CD14-positive monocyte (primary cell): ENCODE measurements around the gene DLGAP5. TPM values are rescaled to one million over a fixed set of nuclear protein-coding genes. Genes with fewer than 3 reads are reported as not detected.
A peak's percentile ranks its signal among the peaks of the same experiment; 100 is the strongest.

ENCODE experiments used
- DNase-seq, 3 donors: peaks; one replicate each; pipeline ENCODE4 v3.0.0-alpha.2; 2011 to 2022
- H2AFZ ChIP-seq: 2 replicates; pipeline ENCODE4 v1.6.0; 2012; ENCODE audit warnings: mild to moderate bottlenecking, low read depth, low read length, inconsistent platforms; ENCODE audit not compliant: insufficient read depth, poor library complexity, severe bottlenecking
- H3K27ac ChIP-seq, 2 donors: 1 replicate in 1 of 2; 2 replicates in 1 of 2; pipeline ENCODE4 v1.5.1; 2012 to 2013; ENCODE audit warnings: low read length in 2 of 2, control low read depth in 1 of 2, inconsistent platforms in 1 of 2, low read depth in 1 of 2, mild to moderate bottlenecking in 1 of 2
- H3K27me3 ChIP-seq, 2 donors: one replicate each; pipeline versions ENCODE4 v1.6.0 to v1.6.1; 2011 to 2013; ENCODE audit warnings: low read length in 2 of 2; ENCODE audit not compliant: control insufficient read depth in 2 of 2, insufficient read depth in 2 of 2
- H3K36me3 ChIP-seq, 2 donors: replicated peaks in 1 of 2; 1 replicate in 1 of 2; 2 replicates in 1 of 2; pipeline versions ENCODE4 v1.5.1 to v1.6.1; 2012 to 2013; ENCODE audit warnings: low read length in 2 of 2, control low read depth in 1 of 2, inconsistent platforms in 1 of 2, mild to moderate bottlenecking in 1 of 2; ENCODE audit not compliant: insufficient read depth in 2 of 2, control insufficient read depth in 1 of 2
- H3K4me1 ChIP-seq, 2 donors: 1 replicate in 1 of 2; 2 replicates in 1 of 2; pipeline versions ENCODE4 v1.5.1 to v1.6.1; 2012 to 2013; ENCODE audit warnings: low read length in 2 of 2, control low read depth in 1 of 2, inconsistent platforms in 1 of 2, mild to moderate bottlenecking in 1 of 2, moderate library complexity in 1 of 2; ENCODE audit not compliant: insufficient read depth in 2 of 2, control insufficient read depth in 1 of 2
- H3K4me2 ChIP-seq: replicated peaks from 2 replicates; pipeline ENCODE3; 2012; ENCODE audit warnings: low read length, moderate library complexity, mild to moderate bottlenecking; ENCODE audit not compliant: poor library complexity, severe bottlenecking; ENCODE audit errors: extremely low read depth
- H3K4me3 ChIP-seq, 3 experiments: fragments of 200-600 bp in 1 of 3; sonication (generic) in 1 of 3; replicated peaks in 1 of 3; 1 replicate in 2 of 3; 2 replicates in 1 of 3; pipeline ENCODE4 v1.5.1; 2011 to 2013; ENCODE audit warnings: low read length in 3 of 3, mild to moderate bottlenecking in 3 of 3, control low read depth in 2 of 3, low read depth in 2 of 3, inconsistent platforms in 1 of 3, moderate library complexity in 1 of 3
- H3K79me2 ChIP-seq: 2 replicates; pipeline ENCODE4 v1.6.0; 2012; ENCODE audit warnings: mild to moderate bottlenecking, control low read depth, inconsistent platforms, low read length, moderate library complexity; ENCODE audit not compliant: insufficient read depth
- H3K9ac ChIP-seq: 2 replicates; pipeline ENCODE4 v1.6.0; 2017; ENCODE audit warnings: low read length, mild to moderate bottlenecking; ENCODE audit not compliant: insufficient read depth, poor library complexity, severe bottlenecking
- H3K9me3 ChIP-seq, 2 donors: replicated peaks in 1 of 2; 1 replicate in 1 of 2; 2 replicates in 1 of 2; pipeline versions ENCODE4 v1.5.1 to v1.6.1; 2012 to 2013; ENCODE audit warnings: low read length in 2 of 2, control low read depth in 1 of 2; ENCODE audit not compliant: control insufficient read depth in 1 of 2, insufficient read depth in 1 of 2
- H4K20me1 ChIP-seq: 2 replicates; pipeline ENCODE4 v1.6.0; 2012; ENCODE audit warnings: mild to moderate bottlenecking, low read length, control low read depth, moderate library complexity; ENCODE audit not compliant: insufficient read depth
- H3K27ac Mint-ChIP-seq, 7 donors: one replicate each; pipeline ENCODE4 v1.8.0; 2020; ENCODE audit warnings: mild to moderate bottlenecking in 7 of 7, mixed read lengths in 7 of 7, moderate library complexity in 6 of 7, inconsistent platforms in 2 of 7
- H3K27me3 Mint-ChIP-seq, 3 donors: one replicate each; pipeline ENCODE4 v1.8.0; 2021 to 2022; ENCODE audit warnings: low read depth in 3 of 3, mild to moderate bottlenecking in 3 of 3, mixed read lengths in 3 of 3, moderate library complexity in 3 of 3, inconsistent platforms in 1 of 3
- H3K36me3 Mint-ChIP-seq, 2 donors: one replicate each; pipeline ENCODE4 v1.8.0; 2020; ENCODE audit warnings: mixed read lengths in 2 of 2, inconsistent platforms in 1 of 2, mild to moderate bottlenecking in 1 of 2
- H3K4me1 Mint-ChIP-seq: one replicate; pipeline ENCODE4 v1.8.0; 2020; ENCODE audit warnings: mild to moderate bottlenecking, mixed read lengths
- H3K4me3 Mint-ChIP-seq, 2 donors: one replicate each; pipeline ENCODE4 v1.8.0; 2020; ENCODE audit warnings: mild to moderate bottlenecking in 2 of 2, mixed read lengths in 2 of 2, moderate library complexity in 1 of 2
- H3K9me3 Mint-ChIP-seq, 7 donors: one replicate each; pipeline ENCODE4 v1.8.0; 2020 to 2022; ENCODE audit warnings: mixed read lengths in 7 of 7, mild to moderate bottlenecking in 6 of 7, moderate library complexity in 6 of 7, inconsistent platforms in 2 of 7
- CTCF ChIP-seq: fragments of 200-600 bp; IDR thresholded peaks from one replicate; pipeline ENCODE4 v1.8.0; 2022; ENCODE audit warnings: antibody characterized with exemption, mild to moderate bottlenecking
- WGBS: methylation state at CpG from one replicate; pipeline ENCODE4 v1.1.5; 2013; ENCODE audit warnings: missing lambda C conversion rate; ENCODE audit not compliant: insufficient coverage; 5-methylcytosine and 5-hydroxymethylcytosine counted together
- intact Hi-C, 2 donors: fragments of 100-400 bp; cut with micrococcal nuclease; formaldehyde crosslinking; loops; one replicate each; pipeline versions ENCODE4 v1.15.0 to v1.15.1; 2023
- polyA plus RNA-seq, 3 donors: library from polyadenylated mRNA; depleted of rRNA in 1 of 3; unstranded in 2 of 3; stranded (reverse) in 1 of 3; fragments of 300-500 nt in 2 of 3; fragments of >200 nt in 1 of 3; fragmentation: Illumina TruSeq in 2 of 3; gene quantifications; 1 replicate in 2 of 3; 2 replicates in 1 of 3; pipeline ENCODE4 v1.2.3, GENCODE V29; 2012 to 2021

DLGAP5 gene
- polyA plus RNA-seq, 3 donors = 0.23 TPM; not detected in 2

DNA sequence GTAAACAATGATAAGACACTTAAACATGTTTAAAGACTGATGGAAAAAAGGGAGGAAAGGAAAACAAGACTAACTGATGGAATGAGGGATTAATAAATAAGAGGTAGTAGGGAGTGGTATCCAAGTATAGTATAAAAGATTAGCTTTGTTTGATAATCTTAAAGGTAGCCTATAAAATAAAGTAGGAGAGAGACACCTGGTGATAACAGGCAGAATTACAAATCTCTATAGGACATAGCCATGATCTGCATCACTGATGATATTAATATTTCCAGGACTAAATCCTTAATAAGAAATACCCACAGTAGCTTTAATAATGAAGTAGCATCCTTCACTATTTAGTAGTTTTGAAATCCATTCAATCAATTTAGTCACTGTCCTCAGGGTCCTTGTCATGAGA, 30.4 kb downstream of the DLGAP5 start:
- Mint-ChIP-seq H3K9me3 (no peaks in the 10 kb centered on the region), H3K36me3 (peaks cover 46 to 66% of the 10 kb centered on the region in 2 donors), H3K27me3 (no peaks in the 10 kb centered on the region), H3K27ac (peak overlapping the region in 2 of 7 donors; percentile 32 to 69), H3K4me1 (no peaks in the 10 kb centered on the region), H3K4me3 (no peak overlapping the region)
- H3K4me1 ChIP-seq = no peaks in the 10 kb centered on the region
- H3K27me3 ChIP-seq = no peaks in the 10 kb centered on the region
- H3K36me3 ChIP-seq = peaks cover 32 to 63% of the 10 kb centered on the region in 2 donors
- H3K4me2 ChIP-seq = no peak overlapping the region
- intact Hi-C loops = loop anchor here in 1 of 2 donors (2.0 kb wide), 1 partner anchor 72 kb away; no protein-coding TSS in a partner anchor
- no peaks in the 10 kb centered on the region for H3K9me3 ChIP-seq
- no peaks in the 10 kb centered on the region for H4K20me1 ChIP-seq
- H3K9ac ChIP-seq = no peak overlapping the region
- peaks cover 4% of the 10 kb centered on the region for H3K79me2 ChIP-seq
- no peak overlapping the region for H3K27ac ChIP-seq
- peak; percentile 21 to 64 (median 38) for DNase-seq
- H2AFZ ChIP-seq = no peak overlapping the region
- peak; percentile 71 for TF ChIP-seq CTCF
- no peak overlapping the region for H3K4me3 ChIP-seq

DNA sequence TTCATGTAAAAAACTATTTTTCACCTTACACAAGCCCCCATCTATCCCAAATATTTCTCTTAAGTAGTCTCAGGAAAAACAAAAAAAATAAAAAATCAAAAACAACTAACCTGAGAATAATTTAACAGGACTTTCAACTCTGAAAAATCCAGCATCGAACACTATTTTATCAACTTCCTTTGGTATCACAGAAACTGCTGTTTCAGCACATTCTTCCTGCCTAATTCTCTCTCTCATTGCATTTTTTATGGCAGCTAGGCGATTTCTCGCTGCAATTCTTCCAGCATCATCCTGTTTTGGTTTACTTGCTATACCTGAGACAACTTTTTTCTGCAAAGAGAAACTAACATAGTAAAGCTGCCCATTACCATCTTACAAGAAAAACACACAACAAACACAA, 33.0 kb downstream of the DLGAP5 start:
- H3K27ac ChIP-seq = no peak overlapping the region
- no peak overlapping the region for H3K4me3 Mint-ChIP-seq
- H4K20me1 ChIP-seq = no peaks in the 10 kb centered on the region
- H3K4me2 ChIP-seq = no peak overlapping the region
- DNase-seq = no peak
- no peaks in the 10 kb centered on the region for H3K4me1 Mint-ChIP-seq
- H3K4me3 ChIP-seq = no peak overlapping the region
- H3K27ac Mint-ChIP-seq = no peak overlapping the region
- 100% methylated on average over 3 of the region's 3 CpGs for WGBS
- no peaks in the 10 kb centered on the region for H3K27me3 ChIP-seq
- H3K36me3 Mint-ChIP-seq = peaks cover 44 to 68% of the 10 kb centered on the region in 2 donors
- H3K36me3 ChIP-seq = peaks cover 30 to 62% of the 10 kb centered on the region in 2 donors
- no peak overlapping the region for H3K9ac ChIP-seq
- no peaks in the 10 kb centered on the region for H3K4me1 ChIP-seq
- no peak for TF ChIP-seq CTCF
- H2AFZ ChIP-seq = no peak overlapping the region
- H3K79me2 ChIP-seq = no peaks in the 10 kb centered on the region
- no peaks in the 10 kb centered on the region for H3K9me3 Mint-ChIP-seq
- H3K27me3 Mint-ChIP-seq = no peaks in the 10 kb centered on the region
- intact Hi-C loops = no loop called here
- H3K9me3 ChIP-seq = no peaks in the 10 kb centered on the region
